ENCODE measurements around the gene IFFO2.
A peak's percentile ranks its signal among the peaks of the same experiment; 100 is the strongest.

The IFFO2 gene

DNA sequence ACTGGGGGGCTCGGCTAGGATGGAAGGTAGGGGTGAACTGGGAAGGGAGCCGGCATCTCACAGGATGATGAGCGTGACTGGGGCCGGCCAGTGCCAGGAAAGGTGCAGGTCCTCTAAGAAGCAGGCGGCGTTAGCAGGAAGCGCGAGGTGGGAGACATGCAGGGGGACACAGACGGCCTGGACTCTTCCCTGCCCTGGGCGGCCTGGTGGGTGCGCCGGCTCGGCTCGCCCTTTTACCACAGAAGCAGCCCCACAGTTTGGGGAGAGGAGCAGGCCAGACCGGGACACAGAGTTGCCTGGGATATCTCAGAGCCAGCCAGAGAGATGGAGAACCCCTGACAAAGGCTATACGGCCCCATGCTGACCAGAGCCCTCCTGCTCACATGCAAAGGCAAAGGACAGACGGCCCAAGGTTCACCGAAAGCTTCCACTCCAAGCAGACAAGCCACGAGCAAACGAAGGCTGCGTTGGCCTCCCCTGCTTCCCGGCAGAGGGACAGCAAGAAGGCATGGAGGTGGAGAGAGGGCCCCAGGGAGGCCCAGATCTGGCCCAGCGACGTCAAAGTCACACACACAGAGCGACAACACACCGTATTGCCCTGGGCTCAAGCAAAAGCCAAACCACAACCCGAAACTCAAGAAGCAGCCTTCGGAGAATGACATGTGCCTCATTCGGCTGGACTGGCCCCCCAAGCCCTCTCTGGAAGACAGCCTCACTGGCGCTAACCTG is 39.2 kb downstream of the IFFO2 start:
- TF ChIP-seq, protein P1, sequence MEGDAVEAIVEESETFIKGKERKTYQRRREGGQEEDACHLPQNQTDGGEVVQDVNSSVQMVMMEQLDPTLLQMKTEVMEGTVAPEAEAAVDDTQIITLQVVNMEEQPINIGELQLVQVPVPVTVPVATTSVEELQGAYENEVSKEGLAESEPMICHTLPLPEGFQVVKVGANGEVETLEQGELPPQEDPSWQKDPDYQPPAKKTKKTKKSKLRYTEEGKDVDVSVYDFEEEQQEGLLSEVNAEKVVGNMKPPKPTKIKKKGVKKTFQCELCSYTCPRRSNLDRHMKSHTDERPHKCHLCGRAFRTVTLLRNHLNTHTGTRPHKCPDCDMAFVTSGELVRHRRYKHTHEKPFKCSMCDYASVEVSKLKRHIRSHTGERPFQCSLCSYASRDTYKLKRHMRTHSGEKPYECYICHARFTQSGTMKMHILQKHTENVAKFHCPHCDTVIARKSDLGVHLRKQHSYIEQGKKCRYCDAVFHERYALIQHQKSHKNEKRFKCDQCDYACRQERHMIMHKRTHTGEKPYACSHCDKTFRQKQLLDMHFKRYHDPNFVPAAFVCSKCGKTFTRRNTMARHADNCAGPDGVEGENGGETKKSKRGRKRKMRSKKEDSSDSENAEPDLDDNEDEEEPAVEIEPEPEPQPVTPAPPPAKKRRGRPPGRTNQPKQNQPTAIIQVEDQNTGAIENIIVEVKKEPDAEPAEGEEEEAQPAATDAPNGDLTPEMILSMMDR (IDR thresholded peaks at IDR 0.05; ENCODE audit: unreplicated experiment in 3 of 3): no peak
- no peak overlapping the region for H3K4me3 Mint-ChIP-seq
- H3K4me1 Mint-ChIP-seq: peaks cover 24% of the 10 kb centered on the region
- peaks cover 4% of the 10 kb centered on the region for H3K27me3 Mint-ChIP-seq (ENCODE audit: low read depth)
- peaks cover 7% of the 10 kb centered on the region for H3K36me3 Mint-ChIP-seq (ENCODE audit: low read depth)
- H3K9me3 Mint-ChIP-seq: no peaks in the 10 kb centered on the region
- H3K27ac Mint-ChIP-seq: no peak overlapping the region

DNA sequence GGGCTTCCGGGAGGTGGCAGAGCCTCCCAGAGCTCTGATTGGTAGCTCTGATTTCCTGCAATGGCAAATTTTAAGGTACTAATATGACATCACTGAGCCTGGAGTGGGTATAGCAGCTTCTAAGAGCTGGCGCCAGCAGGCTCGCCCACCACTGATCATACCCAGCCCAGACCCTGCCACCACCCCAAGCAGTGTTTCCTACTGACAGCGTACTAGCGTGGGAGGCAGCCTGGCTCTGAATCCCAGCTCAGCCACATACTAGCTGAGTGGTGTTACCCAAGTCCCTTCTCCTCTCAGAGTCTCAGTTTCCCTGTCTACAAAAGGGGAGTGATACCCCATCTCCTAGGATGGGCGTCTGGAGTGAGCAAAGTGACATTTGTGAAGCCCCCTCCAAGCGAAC is 41.1 kb downstream of the IFFO2 start:
- Mint-ChIP-seq H3K27ac (no peak overlapping the region), H3K4me1 (peaks cover 15% of the 10 kb centered on the region), H3K27me3 (ENCODE audit: low read depth) (peaks cover 4% of the 10 kb centered on the region), H3K9me3 (no peaks in the 10 kb centered on the region), H3K36me3 (ENCODE audit: low read depth) (peaks cover 16% of the 10 kb centered on the region), H3K4me3 (no peak overlapping the region)
- TF ChIP-seq, protein P1 (IDR thresholded peaks at IDR 0.05; ENCODE audit: unreplicated experiment in 3 of 3): no peak

DNA sequence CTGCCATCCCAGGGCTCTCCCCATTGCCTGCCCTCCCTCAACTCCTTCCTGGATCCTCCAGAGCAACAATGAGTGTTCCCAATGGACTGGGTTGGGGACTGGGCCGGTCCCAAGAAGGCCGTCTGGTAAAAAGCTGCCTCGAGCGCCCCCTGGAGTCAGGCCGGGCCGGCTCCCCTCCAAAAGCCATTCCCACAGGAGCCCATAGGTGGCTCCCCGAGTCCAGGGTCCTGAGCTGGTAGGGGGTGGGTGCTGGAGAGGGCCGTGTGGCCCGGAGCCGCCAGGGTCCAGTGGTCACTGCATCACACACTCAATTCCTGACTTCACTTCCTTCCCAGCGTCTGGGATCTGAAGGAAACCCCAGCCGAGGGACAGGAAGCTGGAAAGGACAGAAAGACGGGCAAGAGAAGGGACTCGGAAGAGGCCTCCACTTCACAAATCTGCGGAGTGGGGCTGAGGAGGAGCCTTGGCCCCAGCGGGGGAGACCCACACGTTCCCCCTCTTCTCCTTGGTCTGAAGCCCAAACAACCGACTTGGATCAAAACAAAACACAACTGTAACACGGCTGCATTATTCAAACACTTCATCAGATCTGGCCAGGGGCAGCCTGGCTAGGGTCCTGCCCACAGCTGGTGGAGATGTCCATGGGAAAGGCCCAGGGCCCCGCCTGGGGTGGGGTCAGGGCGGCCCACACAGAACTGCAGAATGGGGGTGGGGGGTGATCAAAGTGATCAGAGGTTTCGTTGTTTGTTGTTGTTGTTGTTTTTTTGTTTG is 43.2 kb downstream of the IFFO2 start:
- TF ChIP-seq, protein P1 (IDR thresholded peaks at IDR 0.05; ENCODE audit: unreplicated experiment in 3 of 3): peak; percentile 92 to 97 (median 95)
- Mint-ChIP-seq H3K4me1 (peaks cover 19% of the 10 kb centered on the region), H3K4me3 (no peak overlapping the region), H3K36me3 (ENCODE audit: low read depth) (peaks cover 28% of the 10 kb centered on the region), H3K27ac (peak overlapping the region; percentile 72 to 87 (median 83)), H3K9me3 (no peaks in the 10 kb centered on the region), H3K27me3 (ENCODE audit: low read depth) (no peaks in the 10 kb centered on the region)

DNA sequence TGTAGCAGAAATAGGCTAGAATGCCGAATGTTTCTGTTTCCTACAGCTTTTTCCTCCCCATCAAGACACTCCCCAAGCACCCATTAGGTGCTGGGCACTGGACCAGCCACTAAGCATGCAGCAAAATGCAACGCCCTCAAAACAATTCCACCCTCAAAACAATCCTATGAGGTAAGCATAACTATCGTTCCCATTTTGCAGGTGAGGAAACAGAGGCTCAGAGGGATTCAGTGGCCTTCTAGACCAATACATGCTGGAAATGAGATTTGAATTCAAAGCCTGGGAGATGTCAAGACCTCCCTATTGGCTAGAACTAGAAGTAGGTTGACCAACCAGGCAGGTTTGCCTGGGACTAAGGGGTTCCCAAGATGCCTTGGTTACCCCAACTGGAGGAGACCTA is 43.9 kb downstream of the IFFO2 start:
- no peaks in the 10 kb centered on the region for H3K9me3 Mint-ChIP-seq
- TF ChIP-seq, protein P1 (IDR thresholded peaks at IDR 0.05; ENCODE audit: unreplicated experiment in 3 of 3): no peak

DNA sequence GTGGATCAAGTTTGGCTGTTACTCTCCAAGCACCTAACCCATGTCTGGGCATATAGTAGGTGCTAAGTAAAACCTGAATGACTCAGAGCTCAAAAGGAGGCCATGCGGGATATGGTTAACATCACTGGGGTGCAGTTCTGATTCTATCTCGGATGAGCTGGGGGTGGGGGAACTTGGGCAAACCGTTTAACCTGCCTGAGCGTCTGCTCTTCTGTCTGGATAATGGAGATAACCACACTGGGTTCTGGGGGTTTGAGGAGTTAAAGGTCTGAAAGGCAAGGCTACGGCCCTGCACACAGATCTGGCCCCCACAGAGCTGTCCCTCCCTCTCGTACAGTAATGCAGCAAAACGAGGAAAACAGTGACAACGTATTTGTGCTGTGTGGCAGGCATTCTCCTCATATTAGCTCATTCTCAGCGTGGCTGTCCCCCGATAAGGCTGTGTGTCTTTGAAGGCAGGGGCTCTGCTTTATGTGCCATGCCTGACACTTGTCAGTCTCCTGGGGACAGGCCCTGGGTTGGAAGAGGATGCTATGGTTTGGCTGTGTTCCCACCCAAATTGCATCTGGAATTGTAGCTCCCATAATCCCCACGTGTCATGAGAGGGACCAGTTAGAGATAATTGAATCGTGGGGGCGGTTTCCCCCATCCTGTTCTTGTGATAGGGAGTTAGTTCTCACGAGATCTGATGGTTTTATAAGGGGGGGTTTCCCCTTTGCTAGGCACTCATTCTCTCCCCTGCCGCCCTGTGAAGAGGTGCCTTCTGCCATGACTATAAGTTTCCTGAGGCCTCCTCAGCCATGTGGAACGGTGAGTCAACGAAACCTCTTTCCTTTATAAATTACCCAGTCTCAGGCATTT is 47.3 kb downstream of the IFFO2 start:
- H3K9me3 Mint-ChIP-seq: no peaks in the 10 kb centered on the region
- peaks cover 4% of the 10 kb centered on the region for H3K27me3 Mint-ChIP-seq (ENCODE audit: low read depth)

More for the DNA sequence above, 43.9 kb downstream of the IFFO2 start:
- H3K27ac Mint-ChIP-seq: no peak overlapping the region
- H3K27me3 Mint-ChIP-seq (ENCODE audit: low read depth): no peaks in the 10 kb centered on the region
- H3K36me3 Mint-ChIP-seq (ENCODE audit: low read depth): peaks cover 34% of the 10 kb centered on the region
- peaks cover 26% of the 10 kb centered on the region for H3K4me1 Mint-ChIP-seq
- H3K4me3 Mint-ChIP-seq: no peak overlapping the region

More for the DNA sequence above, 47.3 kb downstream of the IFFO2 start:
- Mint-ChIP-seq H3K4me3 (no peak overlapping the region), H3K4me1 (peaks cover 51% of the 10 kb centered on the region), H3K36me3 (ENCODE audit: low read depth) (peaks cover 31% of the 10 kb centered on the region), H3K27ac (no peak overlapping the region)
- TF ChIP-seq, protein P1 (IDR thresholded peaks at IDR 0.05; ENCODE audit: unreplicated experiment in 3 of 3): no peak
